Measurements from ENCODE around the gene JAK1. TPM values are rescaled to one million over a fixed set of nuclear protein-coding genes. Genes with fewer than 3 reads are reported as not detected.
A peak's percentile ranks its signal among the peaks of the same experiment; 100 is the strongest.

Gene JAK1
- total and polyA plus RNA-seq, 2 of the 8 experiments (the other 6 are each of a cell fraction or from before 2014, with no cell fraction given), result 7.8 to 24.5 TPM

DNA sequence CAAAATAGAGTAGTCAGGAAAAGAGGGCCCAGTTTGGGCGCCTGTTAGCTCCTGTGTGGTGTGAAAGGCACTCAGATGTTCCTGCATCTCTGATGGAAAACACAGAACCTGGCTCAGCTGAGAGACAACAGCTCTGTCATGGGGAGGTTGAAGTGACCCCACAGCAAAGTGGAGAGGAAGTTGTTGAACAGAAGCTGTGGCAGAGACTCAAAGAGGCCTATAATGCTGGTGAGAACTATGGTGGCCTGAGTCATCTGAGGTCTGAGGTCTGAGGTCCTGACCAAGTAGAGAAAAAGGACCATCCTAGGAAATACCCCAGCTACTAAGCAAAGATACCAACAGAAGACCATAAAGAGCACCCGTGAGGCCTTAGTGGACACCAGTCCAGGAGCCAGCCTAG lies 45.6 kb upstream of the JAK1 start:
- H3K9me3 ChIP-seq (ENCODE audit: insufficient read depth in 2 of 2, low read depth in 1 of 2, low read length in 1 of 2), result no peaks in the 10 kb centered on the region
- H3K18ac ChIP-seq (ENCODE audit: extremely low read depth, low read length), result no peak overlapping the region
- ChIA-PET POLR2A (ENCODE audit: partially characterized antibody) (interaction anchor here (1.0 kb wide), 1 partner anchor 9 kb away, joined by 3 read pairs; no protein-coding TSS in a partner anchor), CTCF (ENCODE audit: partially characterized antibody) (interaction anchor here (1.4 to 4.7 kb wide), 2 partner anchors 9 to 63 kb away, joined by 3 to 26 read pairs; no protein-coding TSS in a partner anchor)
- H3K9ac ChIP-seq (replicated peaks in 1 of 4; ENCODE audit: extremely low read depth in 1 of 4, low read depth in 3 of 4, low read length in 3 of 4), result no peak overlapping the region
- H3K23me2 ChIP-seq (ENCODE audit: low read depth, low read length), result no peaks in the 10 kb centered on the region
- WGBS, 2 experiments (ENCODE audit: extremely low coverage in 1 of 2, insufficient coverage in 1 of 2, insufficient read length in 1 of 2, insufficient replicate concordance in 2 of 2, low coverage in 1 of 2, low lambda C conversion rate in 2 of 2, missing lambda C conversion rate in 1 of 2), result 87% methylated on average over 2 of the region's 2 CpGs; no CpG with 5 or more reads in 1 of the 2 experiments
- no peak overlapping the region for H3K56ac ChIP-seq (replicated peaks; ENCODE audit: insufficient read length, low read depth, low read length)
- DNase-seq (ENCODE audit: low read depth in 1 of 2, low spot score in 2 of 2) (no peak), FAIRE-seq (no peak)
- H2AFZ ChIP-seq (ENCODE audit: low read length), result no peak overlapping the region
- H2BK15ac ChIP-seq (ENCODE audit: low read length), result no peak overlapping the region
- H2AK5ac ChIP-seq (ENCODE audit: low read depth, low read length), result no peak overlapping the region
- no peak overlapping the region for H2BK5ac ChIP-seq (ENCODE audit: low read depth, low read length)
- H3K4me3 ChIP-seq (ENCODE audit: extremely low read depth in 1 of 4, insufficient read depth in 2 of 4, low read depth in 3 of 4, low read length in 4 of 4), result no peak overlapping the region
- H4K5ac ChIP-seq (ENCODE audit: insufficient read length, low read depth, low read length), result no peak overlapping the region
- no peaks in the 10 kb centered on the region for H3K27me3 ChIP-seq (replicated peaks in 1 of 4; ENCODE audit: control insufficient read depth in 3 of 4, extremely low read depth in 1 of 4, insufficient read depth in 3 of 4, low read length in 3 of 4)
- no peak overlapping the region for H3K27ac ChIP-seq (ENCODE audit: low read depth, low read length)
- no peaks in the 10 kb centered on the region for H3K36me3 ChIP-seq (ENCODE audit: control insufficient read depth in 2 of 4, insufficient read depth in 4 of 4, low read length in 3 of 4)
- H3K4me2 ChIP-seq (ENCODE audit: insufficient read depth in 1 of 2, low read depth in 2 of 2, low read length in 2 of 2), result no peak overlapping the region
- H4K91ac ChIP-seq (replicated peaks; ENCODE audit: insufficient read length, low read length), result no peak overlapping the region
- H2BK12ac ChIP-seq (ENCODE audit: low read depth, low read length), result no peak overlapping the region
- H4K20me1 ChIP-seq (replicated peaks in 1 of 2; ENCODE audit: control insufficient read depth in 1 of 2, insufficient read depth in 2 of 2, low read length in 2 of 2), result peaks cover 0 to 1% of the 10 kb centered on the region in 2 experiments
- no peaks in the 10 kb centered on the region for H3K4me1 ChIP-seq (replicated peaks in 1 of 4; ENCODE audit: control insufficient read depth in 3 of 4, insufficient read depth in 4 of 4, low read length in 3 of 4)
- H3K4ac ChIP-seq (replicated peaks; ENCODE audit: insufficient read length, low read depth, low read length), result no peak overlapping the region
- H2BK20ac ChIP-seq (ENCODE audit: low read length), result 0 out of 2 replicates have a peak overlapping the region, but pooled peaks have one; percentile 32
- H4K8ac ChIP-seq (ENCODE audit: extremely low read depth, insufficient read depth, low read length), result no peak overlapping the region
- no peaks in the 10 kb centered on the region for H3K79me2 ChIP-seq (ENCODE audit: control insufficient read depth in 1 of 2, insufficient read depth in 2 of 2, low read length in 2 of 2)
- H3K79me1 ChIP-seq (ENCODE audit: low read depth, low read length), result no peaks in the 10 kb centered on the region
- H3K14ac ChIP-seq (ENCODE audit: insufficient read length), result no peak overlapping the region
- no peak overlapping the region for H3K23ac ChIP-seq (ENCODE audit: insufficient read length)
- TF ChIP-seq TCF12 (IDR thresholded peaks at IDR 0.05; ENCODE audit: low read depth, low read length) (no peak), CBX5 (IDR thresholded peaks at IDR 0.05; ENCODE audit: low read depth, low read length) (no peak)
- no peak overlapping the region for H2BK120ac ChIP-seq (replicated peaks; ENCODE audit: low read depth, low read length)

Data from H1 (cell line).